Right atrium auricular region (tissue), 2 donors: ENCODE data around the gene MEAF6. TPM values are rescaled to one million over a fixed set of nuclear protein-coding genes. Genes with fewer than 3 reads are reported as not detected.

Source experiments
- DNase-seq: peaks from one replicate; pipeline ENCODE4 v3.0.0-alpha.2; 2019; ENCODE audit warnings: low spot score
- H3K27ac ChIP-seq, 2 donors: fragments of 200-600 bp; sonication (generic); 1 replicate in 1 of 2; 2 replicates in 1 of 2; pipeline ENCODE4 v1.5.1; 2016 to 2019
- H3K27me3 ChIP-seq, 2 donors: fragments of 200-600 bp; sonication (generic); one replicate each; pipeline versions ENCODE4 v1.5.1 to v1.6.0; 2017 to 2019
- H3K36me3 ChIP-seq: fragments of 200-600 bp; sonication (generic); one replicate; pipeline ENCODE4 v1.5.1; 2016
- H3K4me1 ChIP-seq, 2 donors: fragments of 200-600 bp; sonication (generic); one replicate each; pipeline versions ENCODE4 v1.5.1 to v1.6.0; 2017 to 2019
- H3K4me3 ChIP-seq, 2 donors: fragments of 200-600 bp; sonication (generic); 1 replicate in 1 of 2; 2 replicates in 1 of 2; pipeline ENCODE4 v1.5.1; 2017 to 2019; ENCODE audit warnings: mild to moderate bottlenecking in 1 of 2, moderate library complexity in 1 of 2
- H3K9me3 ChIP-seq, 2 donors: fragments of 200-600 bp; sonication (generic); one replicate each; pipeline ENCODE4 v1.5.1; 2019
- CTCF ChIP-seq, 2 donors: fragments of 200-600 bp; sonication (generic); IDR thresholded peaks; one replicate each; pipeline ENCODE4 v1.5.1; 2019; ENCODE audit warnings: antibody characterized with exemption in 2 of 2
- microRNA-seq, 2 donors: library from miRNA; unstranded; fragments of <30 nt; microRNA quantifications; one replicate each; pipeline ENCODE4, GENCODE V29; 2016 to 2017; ENCODE audit warnings: borderline number of aligned reads in 2 of 2, borderline replicate concordance in 1 of 2
- total RNA-seq, 2 donors: library from RNA; depleted of rRNA; stranded (reverse); fragments of >200 nt; gene quantifications; one replicate each; pipeline ENCODE4 v1.1.0, GENCODE V29; 2016

Gene MEAF6
- total RNA-seq, 2 donors from 2014 or later = 50.4 to 61.0 TPM

GRCh38 chr1:37448691-37449417 is 65.7 kb downstream of the MEAF6 start:
- TF ChIP-seq CTCF (IDR thresholded peaks at IDR 0.05) = no peak
- no peaks in the 10 kb centered on the region for H3K4me1 ChIP-seq
- no peaks in the 10 kb centered on the region for H3K36me3 ChIP-seq
- DNase-seq = no peak
- H3K9me3 ChIP-seq = no peaks in the 10 kb centered on the region
- H3K27ac ChIP-seq = no peak overlapping the region
- H3K27me3 ChIP-seq = no peaks in the 10 kb centered on the region
- H3K4me3 ChIP-seq = no peak overlapping the region

GRCh38 chr1:37448185-37448584 is 66.4 kb downstream of the MEAF6 start:
- Histone ChIP-seq H3K36me3 (no peaks in the 10 kb centered on the region), H3K27ac (no peak overlapping the region), H3K9me3 (no peaks in the 10 kb centered on the region), H3K4me3 (no peak overlapping the region), H3K4me1 (no peaks in the 10 kb centered on the region), H3K27me3 (no peaks in the 10 kb centered on the region)
- no peak for DNase-seq
- no peak for TF ChIP-seq CTCF (IDR thresholded peaks at IDR 0.05)

GRCh38 chr1:37446874-37447273 is 67.7 kb downstream of the MEAF6 start:
- no peak for TF ChIP-seq CTCF (IDR thresholded peaks at IDR 0.05)
- H3K27ac ChIP-seq = no peak overlapping the region
- H3K9me3 ChIP-seq = no peaks in the 10 kb centered on the region
- H3K36me3 ChIP-seq = no peaks in the 10 kb centered on the region
- H3K4me1 ChIP-seq = no peaks in the 10 kb centered on the region
- no peak for DNase-seq
- no peaks in the 10 kb centered on the region for H3K27me3 ChIP-seq
- H3K4me3 ChIP-seq = no peak overlapping the region

GRCh38 chr1:37442644-37443043 is 71.9 kb downstream of the MEAF6 start:
- Histone ChIP-seq H3K9me3 (no peaks in the 10 kb centered on the region), H3K36me3 (no peaks in the 10 kb centered on the region), H3K27ac (no peak overlapping the region), H3K27me3 (no peaks in the 10 kb centered on the region), H3K4me3 (no peak overlapping the region), H3K4me1 (no peaks in the 10 kb centered on the region)
- TF ChIP-seq CTCF (IDR thresholded peaks at IDR 0.05) = no peak
- no peak for DNase-seq

Small RNA genes lying within 50 kb of the gene (microRNA-seq; reads per million reads assigned to microRNA genes)
- gene MIR5581 (0 to 0.71 reads per million in 2 donors), gene MIR6732 (0 to 0.71 reads per million in 2 donors)

Other genes with a start within 250 kb of the MEAF6 start
- gene ZC3H12A, start 40.2 kb downstream of the MEAF6 start, total RNA-seq = 10 to 100 TPM in 1 of 2 donors, 1 to 10 TPM in 1; 9.4 to 13.5 TPM
- 10 to 100 TPM in 1 of 2 donors, 1 to 10 TPM in 1; 4.4 to 12.0 TPM for gene SNIP1, start 39.5 kb upstream of the MEAF6 start, total RNA-seq
- 1 to 10 TPM; 3.9 to 6.1 TPM for gene DNALI1, start 42.2 kb upstream of the MEAF6 start, total RNA-seq
- gene GNL2, start 81.2 kb upstream of the MEAF6 start, total RNA-seq = 10 to 100 TPM; 15.4 to 22.2 TPM
- gene RSPO1, start 120.1 kb upstream of the MEAF6 start, total RNA-seq = 1 to 10 TPM; 6.3 to 9.1 TPM
- under 1 TPM; 0.48 to 0.55 TPM for gene CDCA8, start 177.8 kb upstream of the MEAF6 start, total RNA-seq